Esophagus muscularis mucosa (tissue), 4 donors: ENCODE results near the gene MAFG. TPM values are rescaled to one million over a fixed set of nuclear protein-coding genes. Genes with fewer than 3 reads are reported as not detected.

ENCODE experiments used
- DNase-seq: peaks from one replicate; pipeline ENCODE4 v3.0.0-alpha.2; 2017; ENCODE audit errors: extremely low spot score
- H3K27ac ChIP-seq, 4 donors: fragments of 200-600 bp; sonication (generic); replicated peaks in 1 of 4; 1 replicate in 3 of 4; 2 replicates in 1 of 4; pipeline ENCODE4 v1.5.1; 2016 to 2019; ENCODE audit warnings: mild to moderate bottlenecking in 1 of 4
- H3K27me3 ChIP-seq, 4 donors: fragments of 200-600 bp; sonication (generic); one replicate each; pipeline versions ENCODE4 v1.5.1 to v1.6.0; 2016 to 2019
- H3K36me3 ChIP-seq, 4 donors: fragments of 200-600 bp; sonication (generic); one replicate each; pipeline ENCODE4 v1.5.1; 2016 to 2019
- H3K4me1 ChIP-seq, 4 donors: fragments of 200-600 bp; sonication (generic); one replicate each; pipeline ENCODE4 v1.5.1; 2016 to 2019
- H3K4me3 ChIP-seq, 4 donors: fragments of 200-600 bp; sonication (generic); 1 replicate in 2 of 4; 2 replicates in 2 of 4; pipeline ENCODE4 v1.5.1; 2016 to 2019; ENCODE audit warnings: mild to moderate bottlenecking in 4 of 4, moderate library complexity in 1 of 4
- H3K9me3 ChIP-seq, 4 donors: fragments of 200-600 bp; sonication (generic); 1 replicate in 3 of 4; 2 replicates in 1 of 4; pipeline ENCODE4 v1.5.1; 2016 to 2019
- EP300 ChIP-seq: sonication (generic); formaldehyde crosslinking; IDR thresholded peaks from one replicate; pipeline ENCODE4 v1.6.1; 2017; ENCODE audit warnings: antibody characterized with exemption
- POLR2A ChIP-seq: fragments of 450-650 bp; IDR thresholded peaks from one replicate; pipeline ENCODE4 v1.6.1; 2017; ENCODE audit warnings: antibody characterized with exemption, moderate library complexity, mild to moderate bottlenecking, low read depth
- POLR2AphosphoS5 ChIP-seq, 2 donors: sonication (generic); formaldehyde crosslinking; IDR thresholded peaks; one replicate each; pipeline ENCODE4 v1.6.1; 2017; ENCODE audit warnings: antibody characterized with exemption in 2 of 2
- WGBS: methylation state at CpG from one replicate; pipeline ENCODE4 v1.1.5; 2018; 5-methylcytosine and 5-hydroxymethylcytosine counted together
- intact Hi-C: fragments of 100-400 bp; cut with DNase I; formaldehyde crosslinking; loops from one replicate; pipeline ENCODE4 v1.15.1; 2023
- total RNA-seq, 4 donors: library from RNA; depleted of rRNA; stranded (reverse); fragments of >200 nt; gene quantifications; one replicate each; pipeline versions ENCODE4 v1.1.0 to v1.2.1, GENCODE V29; 2016
- TF ChIP-seq, protein P1 (sequence below), 3 experiments: fragments of 200-600 bp in 2 of 3; fragments of 450-650 bp in 1 of 3; sonication (generic) in 2 of 3; IDR thresholded peaks; one replicate each; pipeline ENCODE4 v1.5.1; 2017 to 2019; ENCODE audit warnings: antibody characterized with exemption in 3 of 3, mild to moderate bottlenecking in 2 of 3, moderate library complexity in 1 of 3

Gene MAFG
- total RNA-seq, 4 donors from 2014 or later = 23.7 to 41.7 (median 33.6) TPM

DNA sequence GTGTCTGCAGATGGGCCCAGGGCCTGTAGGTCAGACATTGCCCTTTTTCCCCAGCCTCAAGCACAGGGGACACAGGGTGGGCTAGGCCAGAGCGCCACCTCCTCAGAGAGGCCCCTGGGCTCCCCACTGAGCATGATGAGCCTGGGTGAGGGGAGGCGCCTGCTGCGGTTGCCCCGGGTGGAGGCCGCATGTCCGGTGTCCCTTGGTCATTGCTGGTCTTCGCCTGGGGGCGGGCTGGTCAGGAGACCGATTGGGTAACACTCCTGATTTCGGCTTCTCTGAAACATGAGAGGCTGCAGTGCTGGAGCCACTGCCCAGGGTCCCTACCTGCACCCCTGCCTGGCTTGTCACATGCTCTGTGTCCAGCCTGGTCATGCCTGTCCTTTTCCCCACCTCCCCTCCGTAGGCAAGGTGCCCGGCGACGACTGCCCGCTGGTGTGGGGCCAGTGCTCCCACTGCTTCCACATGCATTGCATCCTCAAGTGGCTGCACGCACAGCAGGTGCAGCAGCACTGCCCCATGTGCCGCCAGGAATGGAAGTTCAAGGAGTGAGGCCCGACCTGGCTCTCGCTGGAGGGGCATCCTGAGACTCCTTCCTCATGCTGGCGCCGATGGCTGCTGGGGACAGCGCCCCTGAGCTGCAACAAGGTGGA is 27.9 kb downstream of the MAFG start:
- DNase-seq = no peak
- H3K27ac ChIP-seq = no peak overlapping the region
- intact Hi-C loops = loop anchor here (5.0 kb wide), 1 partner anchor 47 kb away; no protein-coding TSS in a partner anchor
- TF ChIP-seq, protein P1, sequence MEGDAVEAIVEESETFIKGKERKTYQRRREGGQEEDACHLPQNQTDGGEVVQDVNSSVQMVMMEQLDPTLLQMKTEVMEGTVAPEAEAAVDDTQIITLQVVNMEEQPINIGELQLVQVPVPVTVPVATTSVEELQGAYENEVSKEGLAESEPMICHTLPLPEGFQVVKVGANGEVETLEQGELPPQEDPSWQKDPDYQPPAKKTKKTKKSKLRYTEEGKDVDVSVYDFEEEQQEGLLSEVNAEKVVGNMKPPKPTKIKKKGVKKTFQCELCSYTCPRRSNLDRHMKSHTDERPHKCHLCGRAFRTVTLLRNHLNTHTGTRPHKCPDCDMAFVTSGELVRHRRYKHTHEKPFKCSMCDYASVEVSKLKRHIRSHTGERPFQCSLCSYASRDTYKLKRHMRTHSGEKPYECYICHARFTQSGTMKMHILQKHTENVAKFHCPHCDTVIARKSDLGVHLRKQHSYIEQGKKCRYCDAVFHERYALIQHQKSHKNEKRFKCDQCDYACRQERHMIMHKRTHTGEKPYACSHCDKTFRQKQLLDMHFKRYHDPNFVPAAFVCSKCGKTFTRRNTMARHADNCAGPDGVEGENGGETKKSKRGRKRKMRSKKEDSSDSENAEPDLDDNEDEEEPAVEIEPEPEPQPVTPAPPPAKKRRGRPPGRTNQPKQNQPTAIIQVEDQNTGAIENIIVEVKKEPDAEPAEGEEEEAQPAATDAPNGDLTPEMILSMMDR (IDR thresholded peaks at IDR 0.05) = no peak
- H3K36me3 ChIP-seq = peaks cover 35 to 72% (median 67%) of the 10 kb centered on the region in 4 donors
- H3K4me1 ChIP-seq = peaks cover 8 to 18% (median 16%) of the 10 kb centered on the region in 4 donors
- H3K9me3 ChIP-seq = no peaks in the 10 kb centered on the region
- 98% methylated on average over 5 of the region's 22 CpGs for WGBS
- H3K4me3 ChIP-seq = no peak overlapping the region
- peaks cover 0 to 25% (median 8%) of the 10 kb centered on the region in 4 donors for H3K27me3 ChIP-seq

DNA sequence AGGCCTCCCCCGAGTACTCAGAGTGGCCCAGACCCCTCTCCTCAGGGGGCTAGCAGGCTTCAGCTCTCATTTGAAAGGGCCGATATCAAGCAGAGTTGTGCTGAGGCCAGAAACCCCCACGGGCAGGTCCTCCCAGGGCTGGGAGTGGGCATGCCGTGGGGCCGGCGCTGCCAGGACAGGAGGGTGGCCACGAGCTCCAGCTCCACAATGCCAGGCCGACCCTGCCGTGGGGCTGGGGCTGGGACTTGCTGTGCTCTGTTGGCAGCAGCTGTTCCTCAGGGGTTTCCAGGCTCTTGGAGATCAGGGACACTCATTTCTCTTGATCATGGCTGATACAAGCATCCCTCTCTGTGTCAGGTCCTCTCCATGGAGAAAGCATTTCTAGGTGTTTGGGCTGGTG is 28.6 kb downstream of the MAFG start:
- WGBS = 100% methylated on average over 5 of the region's 9 CpGs
- no peak for TF ChIP-seq POLR2AphosphoS5 (IDR thresholded peaks at IDR 0.05)

DNA sequence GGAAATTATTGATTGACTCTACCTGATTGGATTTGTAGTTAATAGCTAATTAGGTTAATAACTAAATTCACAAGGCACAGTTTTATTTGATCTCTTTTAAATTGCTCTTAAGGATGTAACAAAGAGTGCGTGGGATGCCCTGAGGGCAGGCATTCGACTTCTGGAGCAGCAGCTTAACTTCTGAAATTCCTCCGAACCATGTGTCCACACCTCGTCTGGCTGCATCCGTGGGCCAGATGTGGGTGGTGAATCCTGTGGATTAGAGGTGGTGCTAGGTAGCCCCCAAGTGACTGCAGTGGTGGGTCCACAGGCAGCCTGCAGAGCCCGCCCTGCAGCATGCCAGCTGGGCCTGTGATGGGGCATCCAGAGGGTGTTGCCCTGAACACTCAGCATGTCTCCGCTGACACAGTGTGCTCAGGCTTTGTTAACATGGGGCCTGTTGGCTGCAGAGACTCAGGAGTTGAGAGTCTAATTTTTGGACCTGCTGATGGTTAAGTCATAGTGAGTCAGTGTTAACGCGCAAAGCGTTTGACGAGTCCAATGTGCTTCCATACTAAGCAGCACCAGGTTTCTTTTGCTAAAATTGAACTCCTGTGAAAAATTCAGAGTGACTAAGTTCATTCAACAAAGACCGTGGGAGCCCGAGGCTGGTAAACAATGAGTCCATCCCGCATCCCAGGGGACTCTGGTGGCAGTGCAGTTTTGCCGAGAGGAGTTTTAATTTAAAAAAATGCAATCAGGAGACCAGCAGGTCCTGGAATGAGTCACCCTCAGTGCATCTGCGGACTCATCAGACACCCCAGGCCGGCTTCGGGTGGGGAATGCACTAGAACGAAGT is 29.3 kb downstream of the MAFG start:
- 82% methylated on average over 16 of the region's 19 CpGs for WGBS
- intact Hi-C loops = loop anchor here (5.0 kb wide), 1 partner anchor 46 kb away; no protein-coding TSS in a partner anchor

More for the DNA sequence above, 28.6 kb downstream of the MAFG start:
- Histone ChIP-seq H3K36me3 (peaks cover 35 to 72% (median 70%) of the 10 kb centered on the region in 4 donors), H3K27me3 (peaks cover 0 to 25% (median 8%) of the 10 kb centered on the region in 4 donors), H3K4me3 (no peak overlapping the region), H3K9me3 (no peaks in the 10 kb centered on the region), H3K27ac (no peak overlapping the region), H3K4me1 (peaks cover 8 to 18% (median 16%) of the 10 kb centered on the region in 4 donors)
- no peak for DNase-seq
- intact Hi-C loops = loop anchor here (5.0 kb wide), 1 partner anchor 47 kb away; no protein-coding TSS in a partner anchor

GRCh38 chr17:81895400-81895799 is 32.1 kb downstream of the MAFG start:
- Histone ChIP-seq H3K27me3 (no peaks in the 10 kb centered on the region), H3K27ac (no peak overlapping the region), H3K4me1 (peaks cover 13 to 26% (median 18%) of the 10 kb centered on the region in 4 donors), H3K9me3 (no peaks in the 10 kb centered on the region), H3K36me3 (peaks cover 35 to 70% (median 66%) of the 10 kb centered on the region in 4 donors), H3K4me3 (no peak overlapping the region)
- WGBS = 89% methylated on average over 11 of the region's 11 CpGs
- TF ChIP-seq, protein P1 (IDR thresholded peaks at IDR 0.05) = no peak
- TF ChIP-seq POLR2AphosphoS5 (IDR thresholded peaks at IDR 0.05) (no peak), POLR2A (no peak), EP300 (no peak)
- intact Hi-C loops = loop anchor here (5.0 kb wide), 1 partner anchor 43 kb away; no protein-coding TSS in a partner anchor
- no peak for DNase-seq

More for the DNA sequence above, 29.3 kb downstream of the MAFG start:
- H3K4me3 ChIP-seq = no peak overlapping the region
- peaks cover 8 to 22% (median 16%) of the 10 kb centered on the region in 4 donors for H3K4me1 ChIP-seq
- TF ChIP-seq EP300 (no peak), POLR2A (no peak), POLR2AphosphoS5 (IDR thresholded peaks at IDR 0.05) (no peak)
- TF ChIP-seq, protein P1 (IDR thresholded peaks at IDR 0.05) = no peak
- no peaks in the 10 kb centered on the region for H3K9me3 ChIP-seq
- no peak overlapping the region for H3K27ac ChIP-seq
- peaks cover 35 to 74% (median 71%) of the 10 kb centered on the region in 4 donors for H3K36me3 ChIP-seq
- no peak for DNase-seq
- H3K27me3 ChIP-seq = peaks cover 0 to 24% (median 8%) of the 10 kb centered on the region in 4 donors

DNA sequence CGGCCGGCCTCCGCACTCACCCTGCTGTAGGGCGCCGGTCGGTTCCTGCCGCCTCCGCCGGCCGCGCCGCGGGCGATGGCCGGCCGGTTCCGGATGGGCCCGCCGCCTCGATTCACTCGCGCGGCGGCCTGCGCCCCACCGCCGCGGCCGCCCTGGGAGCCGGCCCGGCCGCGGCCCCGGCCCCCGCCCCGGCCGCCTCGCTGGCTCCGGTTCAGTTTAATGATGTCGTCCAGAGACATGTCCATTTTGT is 36.3 kb downstream of the MAFG start:
- WGBS = no CpG with 5 or more reads among the region's 40 CpGs

More for the DNA sequence above, 36.3 kb downstream of the MAFG start:
- Histone ChIP-seq H3K36me3 (peaks cover 35 to 66% (median 63%) of the 10 kb centered on the region in 4 donors), H3K9me3 (no peaks in the 10 kb centered on the region), H3K4me1 (peaks cover 26 to 43% (median 32%) of the 10 kb centered on the region in 4 donors), H3K4me3 (peak overlapping the region; percentile 86 to 100 (median 98)), H3K27ac (peak overlapping the region; percentile 93 to 98 (median 95)), H3K27me3 (no peaks in the 10 kb centered on the region)
- intact Hi-C loops = no loop called here
- TF ChIP-seq POLR2A = no peak
- no peak for TF ChIP-seq EP300
- TF ChIP-seq, protein P1 (IDR thresholded peaks at IDR 0.05) = no peak
- TF ChIP-seq POLR2AphosphoS5 (IDR thresholded peaks at IDR 0.05) = no peak
- no peak for DNase-seq
